AG09309 (cell line): ENCODE results near the gene CALHM1.
"Not testable (repeated sequence)": the region's sequence is repeated elsewhere in the genome, so short reads cannot be mapped to it uniquely, and the experiment has no call there.

Experiments used
- DNase-seq: peaks from one replicate; pipeline ENCODE4 v3.0.0-alpha.2; 2010; ENCODE audit warnings: low read depth
- H3K4me3 ChIP-seq: 2 replicates; pipeline ENCODE4 v1.5.1; 2011; ENCODE audit warnings: mild to moderate bottlenecking, low read depth, low read length, moderate library complexity; ENCODE audit not compliant: control insufficient read depth
- TF ChIP-seq, protein P1 (sequence below): IDR thresholded peaks from 2 replicates; pipeline ENCODE4 v1.5.1; 2011; ENCODE audit warnings: mild to moderate bottlenecking, low read depth, low read length, inconsistent platforms; ENCODE audit not compliant: insufficient read depth, control insufficient read depth; ENCODE audit errors: missing control alignments

The CALHM1 gene

GRCh38 chr10:103431902-103432301 is 26.8 kb downstream of the CALHM1 start:
- DNase-seq: no peak
- TF ChIP-seq, protein P1, sequence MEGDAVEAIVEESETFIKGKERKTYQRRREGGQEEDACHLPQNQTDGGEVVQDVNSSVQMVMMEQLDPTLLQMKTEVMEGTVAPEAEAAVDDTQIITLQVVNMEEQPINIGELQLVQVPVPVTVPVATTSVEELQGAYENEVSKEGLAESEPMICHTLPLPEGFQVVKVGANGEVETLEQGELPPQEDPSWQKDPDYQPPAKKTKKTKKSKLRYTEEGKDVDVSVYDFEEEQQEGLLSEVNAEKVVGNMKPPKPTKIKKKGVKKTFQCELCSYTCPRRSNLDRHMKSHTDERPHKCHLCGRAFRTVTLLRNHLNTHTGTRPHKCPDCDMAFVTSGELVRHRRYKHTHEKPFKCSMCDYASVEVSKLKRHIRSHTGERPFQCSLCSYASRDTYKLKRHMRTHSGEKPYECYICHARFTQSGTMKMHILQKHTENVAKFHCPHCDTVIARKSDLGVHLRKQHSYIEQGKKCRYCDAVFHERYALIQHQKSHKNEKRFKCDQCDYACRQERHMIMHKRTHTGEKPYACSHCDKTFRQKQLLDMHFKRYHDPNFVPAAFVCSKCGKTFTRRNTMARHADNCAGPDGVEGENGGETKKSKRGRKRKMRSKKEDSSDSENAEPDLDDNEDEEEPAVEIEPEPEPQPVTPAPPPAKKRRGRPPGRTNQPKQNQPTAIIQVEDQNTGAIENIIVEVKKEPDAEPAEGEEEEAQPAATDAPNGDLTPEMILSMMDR: no peak
- no peak overlapping the region for H3K4me3 ChIP-seq

- TF ChIP-seq, protein P1: no peak
- H3K4me3 ChIP-seq: no peak overlapping the region
- DNase-seq: no peak
Measured at GRCh38 chr10:103429647-103430046, 29.1 kb downstream of the CALHM1 start.

- H3K4me3 ChIP-seq: no peak overlapping the region
- TF ChIP-seq, protein P1: no peak
- DNase-seq: no peak
Measured at GRCh38 chr10:103428989-103429643, 29.6 kb downstream of the CALHM1 start.

GRCh38 chr10:103427866-103428265 is 30.8 kb downstream of the CALHM1 start:
- H3K4me3 ChIP-seq: no peak overlapping the region
- TF ChIP-seq, protein P1: no peak

DNA sequence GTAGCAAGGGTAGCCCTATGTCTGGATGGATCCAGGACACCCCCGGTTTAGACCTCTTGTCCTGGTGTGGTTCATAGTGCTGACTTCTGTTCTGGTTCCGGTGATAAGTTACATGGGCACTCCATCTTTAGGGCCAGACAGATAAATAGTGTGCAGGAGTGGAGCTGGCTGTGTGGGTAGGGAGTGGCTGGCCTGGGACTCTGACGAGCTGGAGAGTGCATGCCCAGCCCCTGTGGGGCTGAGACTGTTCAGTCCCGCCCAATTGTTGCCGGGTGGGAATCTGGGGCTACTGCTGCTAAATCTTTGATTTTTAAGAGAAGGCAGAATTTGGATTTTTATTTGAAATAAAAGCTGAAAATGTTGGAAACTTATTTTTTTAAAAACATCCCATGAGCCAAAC is 35.0 kb downstream of the CALHM1 start:
- no peak overlapping the region for H3K4me3 ChIP-seq
- TF ChIP-seq, protein P1: no peak
- no peak for DNase-seq

More at GRCh38 chr10:103427866-103428265, 30.8 kb downstream of the CALHM1 start:
- DNase-seq: no peak

GRCh38 chr10:103419101-103419500 is 39.6 kb downstream of the CALHM1 start:
- no peak for DNase-seq
- TF ChIP-seq, protein P1: no peak
- H3K4me3 ChIP-seq: no peak overlapping the region

DNA sequence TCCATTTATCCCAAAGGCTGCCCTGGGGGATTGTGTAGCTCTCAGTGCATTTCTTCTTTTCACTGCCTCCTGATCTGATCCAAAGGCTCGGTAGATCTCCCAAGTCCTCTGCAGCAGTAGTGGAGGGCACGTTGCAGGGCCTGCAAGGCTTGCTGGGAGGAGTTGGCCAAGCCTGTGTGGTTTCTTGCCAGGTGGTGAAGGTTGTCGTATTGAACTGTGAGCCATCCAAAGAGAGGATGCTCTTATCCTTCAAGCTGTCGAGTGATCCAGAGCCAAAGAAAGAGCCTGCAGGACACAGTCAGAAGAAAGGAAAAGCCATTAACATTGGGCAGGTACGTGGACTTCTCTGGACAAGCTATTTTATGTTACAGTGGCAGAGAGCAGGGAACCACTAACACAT is 41.1 kb downstream of the CALHM1 start:
- TF ChIP-seq, protein P1: no peak
- DNase-seq: no peak
- H3K4me3 ChIP-seq: no peak overlapping the region

- not testable (repeated sequence) for DNase-seq, H3K4me3 ChIP-seq
Measured at GRCh38 chr10:103417148-103417469, 41.6 kb downstream of the CALHM1 start.
